Effector memory CD8-positive, alpha-beta T cell (primary cell): ENCODE measurements around the gene RTN4R.

Experiments used
- ATAC-seq: fragments of 150-1000 bp; cut with Tn5 transposase; replicated peaks from 2 replicates; pipeline ENCODE4 v1.10.0; 2021; ENCODE audit warnings: mild to moderate bottlenecking, moderate library complexity
- DNase-seq, 3 experiments: peaks; one replicate each; pipeline ENCODE4 v3.0.0; 2021
- H3K27ac Mint-ChIP-seq, 2 donors: one replicate each; pipeline ENCODE4 v1.8.0; 2022; ENCODE audit warnings: mild to moderate bottlenecking in 2 of 2, mixed read lengths in 2 of 2, moderate library complexity in 2 of 2
- H3K27me3 Mint-ChIP-seq, 2 donors: one replicate each; pipeline ENCODE4 v1.8.0; 2022; ENCODE audit warnings: mixed read lengths in 2 of 2
- H3K36me3 Mint-ChIP-seq: one replicate; pipeline ENCODE4 v1.8.0; 2022; ENCODE audit warnings: mild to moderate bottlenecking, moderate library complexity, mixed read lengths; ENCODE audit not compliant: insufficient read depth
- H3K4me1 Mint-ChIP-seq, 2 donors: one replicate each; pipeline ENCODE4 v1.8.0; 2022; ENCODE audit warnings: low read depth in 2 of 2, mixed read lengths in 2 of 2
- H3K4me3 Mint-ChIP-seq, 2 donors: one replicate each; pipeline ENCODE4 v1.8.0; 2022; ENCODE audit warnings: mild to moderate bottlenecking in 2 of 2, mixed read lengths in 2 of 2, moderate library complexity in 2 of 2
- H3K9me3 Mint-ChIP-seq, 2 donors: one replicate each; pipeline ENCODE4 v1.8.0; 2022; ENCODE audit warnings: mixed read lengths in 2 of 2

RTN4R gene

GRCh38 chr22:20257212-20258020 is 10.7 kb downstream of the RTN4R start:
- Mint-ChIP-seq H3K4me1 (peaks cover 1 to 8% of the 10 kb centered on the region in 2 donors), H3K36me3 (no peaks in the 10 kb centered on the region), H3K9me3 (no peaks in the 10 kb centered on the region), H3K27ac (no peak overlapping the region), H3K4me3 (no peak overlapping the region), H3K27me3 (no peaks in the 10 kb centered on the region)
- no peak for ATAC-seq
- no peak for DNase-seq

GRCh38 chr22:20256551-20257211 is 11.4 kb downstream of the RTN4R start:
- DNase-seq (no peak), ATAC-seq (no peak)
- peaks cover 1 to 8% of the 10 kb centered on the region in 2 donors for H3K4me1 Mint-ChIP-seq
- no peaks in the 10 kb centered on the region for H3K27me3 Mint-ChIP-seq
- no peaks in the 10 kb centered on the region for H3K36me3 Mint-ChIP-seq
- H3K27ac Mint-ChIP-seq, result no peak overlapping the region
- no peak overlapping the region for H3K4me3 Mint-ChIP-seq
- no peaks in the 10 kb centered on the region for H3K9me3 Mint-ChIP-seq

- H3K4me1 Mint-ChIP-seq, result peaks cover 1 to 8% of the 10 kb centered on the region in 2 donors
- no peaks in the 10 kb centered on the region for H3K27me3 Mint-ChIP-seq
- no peak overlapping the region for H3K4me3 Mint-ChIP-seq
- H3K36me3 Mint-ChIP-seq, result no peaks in the 10 kb centered on the region
- peak overlapping the region in 1 of 2 donors; percentile 9 for H3K27ac Mint-ChIP-seq
- DNase-seq (no peak), ATAC-seq (no peak)
- no peaks in the 10 kb centered on the region for H3K9me3 Mint-ChIP-seq
Observed at GRCh38 chr22:20256027-20256426, 12.1 kb downstream of the RTN4R start.

GRCh38 chr22:20254975-20255946 is 12.9 kb downstream of the RTN4R start:
- Mint-ChIP-seq H3K9me3 (no peaks in the 10 kb centered on the region), H3K27ac (peak overlapping the region in 1 of 2 donors; percentile 9), H3K4me3 (no peak overlapping the region), H3K36me3 (no peaks in the 10 kb centered on the region), H3K27me3 (no peaks in the 10 kb centered on the region), H3K4me1 (peaks cover 0 to 8% of the 10 kb centered on the region in 2 donors)
- DNase-seq (no peak), ATAC-seq (no peak)

GRCh38 chr22:20253161-20253560 is 15.0 kb downstream of the RTN4R start:
- DNase-seq (no peak), ATAC-seq (no peak)
- Mint-ChIP-seq H3K4me1 (peaks cover 0 to 8% of the 10 kb centered on the region in 2 donors), H3K36me3 (no peaks in the 10 kb centered on the region), H3K27ac (no peak overlapping the region), H3K9me3 (no peaks in the 10 kb centered on the region), H3K27me3 (no peaks in the 10 kb centered on the region), H3K4me3 (no peak overlapping the region)

- Mint-ChIP-seq H3K27me3 (no peaks in the 10 kb centered on the region), H3K27ac (no peak overlapping the region), H3K4me1 (peaks cover 0 to 8% of the 10 kb centered on the region in 2 donors), H3K9me3 (no peaks in the 10 kb centered on the region), H3K36me3 (no peaks in the 10 kb centered on the region), H3K4me3 (no peak overlapping the region)
- DNase-seq (no peak), ATAC-seq (no peak)
Observed at GRCh38 chr22:20251981-20252380, 16.1 kb downstream of the RTN4R start.

GRCh38 chr22:20251491-20251890 is 16.6 kb downstream of the RTN4R start:
- H3K27me3 Mint-ChIP-seq, result no peaks in the 10 kb centered on the region
- no peak for DNase-seq
- no peaks in the 10 kb centered on the region for H3K36me3 Mint-ChIP-seq
- H3K9me3 Mint-ChIP-seq, result no peaks in the 10 kb centered on the region
- H3K4me3 Mint-ChIP-seq, result no peak overlapping the region
- H3K4me1 Mint-ChIP-seq, result peaks cover 0 to 8% of the 10 kb centered on the region in 2 donors
- no peak for ATAC-seq
- H3K27ac Mint-ChIP-seq, result no peak overlapping the region

- no peak for DNase-seq
- Mint-ChIP-seq H3K27ac (no peak overlapping the region), H3K4me3 (no peak overlapping the region), H3K9me3 (no peaks in the 10 kb centered on the region), H3K27me3 (no peaks in the 10 kb centered on the region), H3K36me3 (peaks cover 4% of the 10 kb centered on the region), H3K4me1 (peaks cover 11 to 18% of the 10 kb centered on the region in 2 donors)
- ATAC-seq, result no peak
Observed at GRCh38 chr22:20249797-20250354, 18.2 kb downstream of the RTN4R start.

- Mint-ChIP-seq H3K27ac (no peak overlapping the region), H3K36me3 (peaks cover 4% of the 10 kb centered on the region), H3K4me1 (peaks cover 25% of the 10 kb centered on the region in 2 donors), H3K4me3 (no peak overlapping the region), H3K27me3 (no peaks in the 10 kb centered on the region), H3K9me3 (no peaks in the 10 kb centered on the region)
- no peak for DNase-seq
- no peak for ATAC-seq
Observed at GRCh38 chr22:20248461-20248978, 19.6 kb downstream of the RTN4R start.

GRCh38 chr22:20247608-20248171 is 20.4 kb downstream of the RTN4R start:
- Mint-ChIP-seq H3K4me1 (peaks cover 26 to 29% of the 10 kb centered on the region in 2 donors), H3K27me3 (no peaks in the 10 kb centered on the region)

GRCh38 chr22:20247010-20247505 is 21.1 kb downstream of the RTN4R start:
- H3K9me3 Mint-ChIP-seq, result no peaks in the 10 kb centered on the region
- peaks cover 26 to 35% of the 10 kb centered on the region in 2 donors for H3K4me1 Mint-ChIP-seq
- no peaks in the 10 kb centered on the region for H3K27me3 Mint-ChIP-seq
- no peak overlapping the region for H3K27ac Mint-ChIP-seq
- ATAC-seq (no peak), DNase-seq (no peak)
- H3K4me3 Mint-ChIP-seq, result no peak overlapping the region
- peaks cover 8% of the 10 kb centered on the region for H3K36me3 Mint-ChIP-seq

More at GRCh38 chr22:20247608-20248171, 20.4 kb downstream of the RTN4R start:
- Mint-ChIP-seq H3K36me3 (peaks cover 8% of the 10 kb centered on the region), H3K4me3 (no peak overlapping the region), H3K9me3 (no peaks in the 10 kb centered on the region), H3K27ac (no peak overlapping the region)
- DNase-seq, result no peak
- ATAC-seq, result no peak

GRCh38 chr22:20246368-20247009 is 21.6 kb downstream of the RTN4R start:
- no peak overlapping the region for H3K4me3 Mint-ChIP-seq
- no peaks in the 10 kb centered on the region for H3K9me3 Mint-ChIP-seq

More at GRCh38 chr22:20246368-20247009, 21.6 kb downstream of the RTN4R start:
- ATAC-seq, result no peak
- DNase-seq, result no peak
- H3K27me3 Mint-ChIP-seq, result no peaks in the 10 kb centered on the region
- H3K36me3 Mint-ChIP-seq, result peaks cover 8% of the 10 kb centered on the region
- H3K27ac Mint-ChIP-seq, result peak overlapping the region; percentile 94 to 96
- peaks cover 26 to 35% of the 10 kb centered on the region in 2 donors for H3K4me1 Mint-ChIP-seq
